SU-DHL-6 (cell line): ENCODE measurements around the gene RAI1.

Experiments used
- EZH2phosphoT487 ChIP-seq: fragments of 200-600 bp; sonication (generic), shearing (Covaris generic); conservative IDR thresholded peaks from 2 replicates; pipeline ENCODE4 v1.6.1; 2018; ENCODE audit warnings: mild to moderate bottlenecking, antibody characterized with exemption, low read length, moderate library complexity, mixed read lengths
- TF ChIP-seq, protein P1 (sequence below): fragments of 200-600 bp; sonication (generic); IDR thresholded peaks from one replicate; pipeline ENCODE4 v1.5.1; 2017; ENCODE audit warnings: antibody characterized with exemption, mild to moderate bottlenecking, low read length, moderate library complexity; ENCODE audit not compliant: insufficient read depth, poor library complexity, severe bottlenecking

DNA sequence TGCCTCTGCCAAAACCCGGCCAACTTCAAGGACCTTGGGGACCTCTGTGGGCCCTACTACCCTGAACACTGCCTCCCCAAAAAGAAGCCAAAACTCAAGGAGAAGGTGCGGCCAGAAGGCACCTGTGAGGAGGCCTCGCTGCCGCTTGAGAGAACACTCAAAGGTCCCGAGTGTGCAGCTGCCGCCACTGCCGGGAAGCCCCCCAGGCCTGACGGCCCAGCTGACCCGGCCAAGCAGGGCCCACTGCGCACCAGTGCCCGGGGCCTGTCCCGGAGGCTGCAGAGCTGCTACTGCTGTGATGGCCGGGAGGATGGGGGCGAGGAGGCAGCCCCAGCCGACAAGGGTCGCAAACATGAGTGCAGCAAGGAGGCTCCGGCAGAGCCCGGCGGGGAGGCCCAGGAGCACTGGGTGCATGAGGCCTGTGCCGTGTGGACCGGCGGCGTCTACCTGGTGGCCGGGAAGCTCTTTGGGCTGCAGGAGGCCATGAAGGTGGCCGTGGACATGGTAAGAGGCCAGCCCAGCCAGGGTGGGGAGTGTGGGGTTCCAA lies 116.8 kb downstream of the RAI1 start:
- TF ChIP-seq, protein P1, sequence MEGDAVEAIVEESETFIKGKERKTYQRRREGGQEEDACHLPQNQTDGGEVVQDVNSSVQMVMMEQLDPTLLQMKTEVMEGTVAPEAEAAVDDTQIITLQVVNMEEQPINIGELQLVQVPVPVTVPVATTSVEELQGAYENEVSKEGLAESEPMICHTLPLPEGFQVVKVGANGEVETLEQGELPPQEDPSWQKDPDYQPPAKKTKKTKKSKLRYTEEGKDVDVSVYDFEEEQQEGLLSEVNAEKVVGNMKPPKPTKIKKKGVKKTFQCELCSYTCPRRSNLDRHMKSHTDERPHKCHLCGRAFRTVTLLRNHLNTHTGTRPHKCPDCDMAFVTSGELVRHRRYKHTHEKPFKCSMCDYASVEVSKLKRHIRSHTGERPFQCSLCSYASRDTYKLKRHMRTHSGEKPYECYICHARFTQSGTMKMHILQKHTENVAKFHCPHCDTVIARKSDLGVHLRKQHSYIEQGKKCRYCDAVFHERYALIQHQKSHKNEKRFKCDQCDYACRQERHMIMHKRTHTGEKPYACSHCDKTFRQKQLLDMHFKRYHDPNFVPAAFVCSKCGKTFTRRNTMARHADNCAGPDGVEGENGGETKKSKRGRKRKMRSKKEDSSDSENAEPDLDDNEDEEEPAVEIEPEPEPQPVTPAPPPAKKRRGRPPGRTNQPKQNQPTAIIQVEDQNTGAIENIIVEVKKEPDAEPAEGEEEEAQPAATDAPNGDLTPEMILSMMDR = no peak
- TF ChIP-seq EZH2phosphoT487 = no peak
